GM12872 (cell line): ENCODE data around the gene UTP3.

Experiments
- CTCF ChIP-seq: IDR thresholded peaks from 3 replicates; pipeline ENCODE4 v1.5.1; 2011; ENCODE audit warnings: low read depth, mild to moderate bottlenecking, low read length, moderate library complexity; ENCODE audit not compliant: insufficient read depth

The UTP3 gene

GRCh38 chr4:70666369-70666768, 22.0 kb upstream of the UTP3 start, which contains the start of gene JCHAIN:
Gene JCHAIN (minus strand): TSS chr4:70666508. CDS start chr4:70666490, 18 bp downstream.
- TF ChIP-seq CTCF = no peak

GRCh38 chr4:70667740-70668535, 20.4 kb upstream of the UTP3 start:
- TF ChIP-seq CTCF = no peak

GRCh38 chr4:70670332-70671014, 17.9 kb upstream of the UTP3 start:
- no peak for TF ChIP-seq CTCF

- TF ChIP-seq CTCF = no peak
Measured at GRCh38 chr4:70671091-70671490, 17.2 kb upstream of the UTP3 start.

- no peak for TF ChIP-seq CTCF
Measured at GRCh38 chr4:70674191-70674590, 14.1 kb upstream of the UTP3 start.

GRCh38 chr4:70674731-70675130, 13.6 kb upstream of the UTP3 start:
- no peak for TF ChIP-seq CTCF

GRCh38 chr4:70676554-70677090, 11.7 kb upstream of the UTP3 start:
- TF ChIP-seq CTCF = no peak
